HepG2 (cell line): Measurements from ENCODE around the gene EPHA2. TPM values are rescaled to one million over a fixed set of nuclear protein-coding genes. Genes with fewer than 3 reads are reported as not detected.
A peak's percentile ranks its signal among the peaks of the same experiment; 100 is the strongest.

Source experiments
- AHR ChIP-seq: IDR thresholded peaks from 2 replicates; pipeline ENCODE4 v1.6.1; 2018; ENCODE audit warnings: missing genetic modification reagents, missing compliant biosample characterization
- CC2D1A ChIP-seq: sonication (generic); formaldehyde crosslinking; IDR thresholded peaks from 2 replicates; pipeline ENCODE4 v1.8.1; 2023; ENCODE audit warnings: mild to moderate bottlenecking, missing genetic modification reagents
- KDM4B ChIP-seq: sonication (generic); formaldehyde crosslinking; IDR thresholded peaks from 2 replicates; pipeline ENCODE4 v1.4.0; 2020; ENCODE audit warnings: missing genetic modification reagents
- KLF13 ChIP-seq: sonication (generic); formaldehyde crosslinking; IDR thresholded peaks from 2 replicates; pipeline ENCODE4 v1.4.0; 2020; ENCODE audit warnings: mild to moderate bottlenecking, missing genetic modification reagents
- KMT2B ChIP-seq: IDR thresholded peaks from 2 replicates; pipeline ENCODE4 v1.6.1; 2016; ENCODE audit warnings: missing genetic modification reagents, missing compliant biosample characterization
- MYNN ChIP-seq: sonication (generic); formaldehyde crosslinking; IDR thresholded peaks from 2 replicates; pipeline ENCODE4 v1.4.0; 2020; ENCODE audit warnings: mild to moderate bottlenecking, low read depth, missing genetic modification reagents
- NCOA2 ChIP-seq: sonication (generic); formaldehyde crosslinking; IDR thresholded peaks from 2 replicates; pipeline ENCODE4 v1.8.0; 2022; ENCODE audit warnings: inconsistent platforms
- RBM22 ChIP-seq: fragments of 200-400 bp; formaldehyde crosslinking; optimal IDR thresholded peaks from 2 replicates; pipeline ENCODE3; 2017; ENCODE audit warnings: mild to moderate bottlenecking, low read length, moderate library complexity
- SALL2 ChIP-seq: sonication (generic); formaldehyde crosslinking; IDR thresholded peaks from 2 replicates; pipeline ENCODE4 v1.8.1; 2023; ENCODE audit warnings: mild to moderate bottlenecking, missing genetic modification reagents, inconsistent platforms
- TAF15 ChIP-seq: fragments of 200-400 bp; formaldehyde crosslinking; IDR thresholded peaks from one replicate; pipeline ENCODE4 v1.6.1; 2018; ENCODE audit warnings: mild to moderate bottlenecking, low read depth, low read length; ENCODE audit not compliant: poor library complexity, severe bottlenecking
- TGIF2 ChIP-seq: IDR thresholded peaks from 2 replicates; pipeline ENCODE4 v1.6.1; 2016; ENCODE audit warnings: control low read depth, missing compliant biosample characterization
- ZBTB8A ChIP-seq: sonication (generic); formaldehyde crosslinking; IDR thresholded peaks from 2 replicates; pipeline ENCODE4 v1.4.0; 2020; ENCODE audit warnings: mild to moderate bottlenecking, low read depth, missing genetic modification reagents, borderline replicate concordance
- ZKSCAN8 ChIP-seq: IDR thresholded peaks from 2 replicates; pipeline ENCODE4 v1.6.1; 2016; ENCODE audit warnings: borderline replicate concordance, missing genetic modification reagents, missing compliant biosample characterization
- ZNF331 ChIP-seq: sonication (generic); formaldehyde crosslinking; IDR thresholded peaks from 2 replicates; pipeline ENCODE4 v1.4.0; 2020; ENCODE audit warnings: missing genetic modification reagents
- ZNF362 ChIP-seq: sonication (generic); formaldehyde crosslinking; IDR thresholded peaks from 2 replicates; pipeline ENCODE4 v1.4.0; 2020; ENCODE audit warnings: missing genetic modification reagents, mild to moderate bottlenecking, borderline replicate concordance
- ZNF792 ChIP-seq: IDR thresholded peaks from 2 replicates; pipeline ENCODE4 v1.6.1; 2016
- ZNF879 ChIP-seq: sonication (generic); formaldehyde crosslinking; IDR thresholded peaks from 2 replicates; pipeline ENCODE4 v1.8.1; 2023; ENCODE audit warnings: missing genetic modification reagents
- ZUFSP ChIP-seq: sonication (generic); formaldehyde crosslinking; IDR thresholded peaks from 2 replicates; pipeline ENCODE4 v1.9.0; 2021; ENCODE audit warnings: missing genetic modification reagents, mild to moderate bottlenecking, borderline replicate concordance
- polyA plus RNA-seq, 8 experiments: library from polyadenylated mRNA; depleted of rRNA in 3 of 8; stranded (reverse) in 7 of 8; unstranded in 1 of 8; fragments of >200 nt; fragmentation: Illumina TruSeq in 4 of 8; extraction: Trizol in 4 of 8; gene quantifications; 2 replicates each; pipeline versions ENCODE4 v1.2.1 to v1.2.3, GENCODE V29; 2011 to 2016; ENCODE audit warnings: low read depth in 4 of 8, missing spikeins in 1 of 8, mixed read lengths in 1 of 8; ENCODE audit not compliant: insufficient read depth in 1 of 8
- total RNA-seq, 5 experiments: library from RNA; depleted of rRNA; stranded (reverse); fragments of >200 nt; fragmentation: Illumina TruSeq; extraction: Trizol; gene quantifications; 2 replicates each; pipeline ENCODE4 v1.2.3, GENCODE V29; 2016; ENCODE audit warnings: low read depth in 1 of 5
- TF ChIP-seq, protein P1 (sequence below): sonication (generic); formaldehyde crosslinking; IDR thresholded peaks from 2 replicates; pipeline ENCODE4 v1.4.0; 2020; ENCODE audit warnings: missing genetic modification reagents
- TF ChIP-seq, protein P2 (sequence below): IDR thresholded peaks from 2 replicates; pipeline ENCODE4 v1.6.1; 2016; ENCODE audit warnings: low read depth, borderline replicate concordance
- TF ChIP-seq, protein P3 (sequence below): sonication (generic); formaldehyde crosslinking; IDR thresholded peaks from 2 replicates; pipeline ENCODE4 v1.5.1; 2020; ENCODE audit warnings: mild to moderate bottlenecking, missing genetic modification reagents

EPHA2 gene
- total and polyA plus RNA-seq, 2 of the 13 experiments (the other 11 are each of a cell fraction or from before 2014, with no cell fraction given): 33.6 to 53.6 TPM

DNA sequence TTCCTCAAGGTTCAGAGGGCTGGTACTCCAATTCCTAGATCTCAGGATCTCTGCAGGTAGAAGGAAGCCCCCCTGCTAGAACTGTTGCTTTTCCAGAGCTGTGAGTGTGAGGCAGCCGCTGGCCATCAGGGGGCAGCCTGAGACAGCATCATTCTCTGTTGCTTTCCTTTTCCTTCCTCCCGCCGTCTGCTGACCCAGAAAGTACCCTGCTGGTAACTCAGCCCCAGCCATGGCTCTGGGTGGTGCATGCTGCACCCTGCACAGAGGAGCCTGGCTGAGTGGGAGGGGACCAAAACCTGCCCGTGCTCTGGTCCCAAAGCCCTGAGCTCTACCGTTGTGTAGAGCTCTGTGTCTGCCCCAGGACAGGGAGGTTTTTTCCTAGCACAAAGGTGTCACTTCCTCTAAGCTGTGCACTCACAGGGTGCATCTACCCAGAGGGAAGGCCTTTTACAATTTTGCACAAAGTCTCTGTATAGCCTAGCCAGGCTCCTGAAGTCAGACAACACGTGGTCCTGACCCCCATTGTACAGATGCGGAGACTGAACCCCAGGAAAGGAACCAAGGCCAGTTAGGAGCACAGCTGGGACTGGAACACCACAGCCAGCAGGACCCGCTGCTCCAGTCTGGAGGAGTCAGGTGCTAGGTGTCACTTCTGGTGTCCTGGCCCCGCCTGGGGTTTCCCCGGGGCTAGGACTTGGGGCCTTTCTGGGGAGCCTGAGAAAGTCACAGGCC lies 76.8 kb downstream of the EPHA2 start (continued):
- TF ChIP-seq SALL2 (CRISPR knock-in tag) (no peak), ZNF331 (CRISPR knock-in tag) (peak; percentile 37; the same call in 1 of the 2 replicates), CC2D1A (CRISPR knock-in tag) (no peak), ZKSCAN8 (CRISPR knock-in tag) (no peak), TGIF2 (peak; percentile 61; the same call in 1 of the 2 replicates), NCOA2 (CRISPR knock-in tag) (no peak), ZNF362 (CRISPR knock-in tag) (peak; percentile 38; the same call in 1 of the 2 replicates), ZBTB8A (CRISPR knock-in tag) (no peak), AHR (CRISPR knock-in tag) (0 out of 2 replicates have a peak, but pooled peaks have one; percentile 50), KDM4B (no peak), KMT2B (CRISPR knock-in tag) (0 out of 2 replicates have a peak, but pooled peaks have one; percentile 31), ZUFSP (CRISPR knock-in tag) (no peak), ZNF879 (CRISPR knock-in tag) (no peak), ZNF792 (CRISPR knock-in tag) (peak; percentile 17; the same call in 1 of the 2 replicates), KLF13 (CRISPR knock-in tag) (no peak), RBM22 (no peak), TAF15 (no peak), MYNN (CRISPR knock-in tag) (peak; percentile 74; the same call in 1 of the 2 replicates)
- TF ChIP-seq, protein P1, sequence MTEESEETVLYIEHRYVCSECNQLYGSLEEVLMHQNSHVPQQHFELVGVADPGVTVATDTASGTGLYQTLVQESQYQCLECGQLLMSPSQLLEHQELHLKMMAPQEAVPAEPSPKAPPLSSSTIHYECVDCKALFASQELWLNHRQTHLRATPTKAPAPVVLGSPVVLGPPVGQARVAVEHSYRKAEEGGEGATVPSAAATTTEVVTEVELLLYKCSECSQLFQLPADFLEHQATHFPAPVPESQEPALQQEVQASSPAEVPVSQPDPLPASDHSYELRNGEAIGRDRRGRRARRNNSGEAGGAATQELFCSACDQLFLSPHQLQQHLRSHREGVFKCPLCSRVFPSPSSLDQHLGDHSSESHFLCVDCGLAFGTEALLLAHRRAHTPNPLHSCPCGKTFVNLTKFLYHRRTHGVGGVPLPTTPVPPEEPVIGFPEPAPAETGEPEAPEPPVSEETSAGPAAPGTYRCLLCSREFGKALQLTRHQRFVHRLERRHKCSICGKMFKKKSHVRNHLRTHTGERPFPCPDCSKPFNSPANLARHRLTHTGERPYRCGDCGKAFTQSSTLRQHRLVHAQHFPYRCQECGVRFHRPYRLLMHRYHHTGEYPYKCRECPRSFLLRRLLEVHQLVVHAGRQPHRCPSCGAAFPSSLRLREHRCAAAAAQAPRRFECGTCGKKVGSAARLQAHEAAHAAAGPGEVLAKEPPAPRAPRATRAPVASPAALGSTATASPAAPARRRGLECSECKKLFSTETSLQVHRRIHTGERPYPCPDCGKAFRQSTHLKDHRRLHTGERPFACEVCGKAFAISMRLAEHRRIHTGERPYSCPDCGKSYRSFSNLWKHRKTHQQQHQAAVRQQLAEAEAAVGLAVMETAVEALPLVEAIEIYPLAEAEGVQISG (CRISPR knock-in tag): peak; percentile 17; the same call in 1 of the 2 replicates
- TF ChIP-seq, protein P2, sequence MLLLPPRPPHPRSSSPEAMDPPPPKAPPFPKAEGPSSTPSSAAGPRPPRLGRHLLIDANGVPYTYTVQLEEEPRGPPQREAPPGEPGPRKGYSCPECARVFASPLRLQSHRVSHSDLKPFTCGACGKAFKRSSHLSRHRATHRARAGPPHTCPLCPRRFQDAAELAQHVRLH: 0 out of 2 replicates have a peak, but pooled peaks have one; percentile 47
- TF ChIP-seq, protein P3, sequence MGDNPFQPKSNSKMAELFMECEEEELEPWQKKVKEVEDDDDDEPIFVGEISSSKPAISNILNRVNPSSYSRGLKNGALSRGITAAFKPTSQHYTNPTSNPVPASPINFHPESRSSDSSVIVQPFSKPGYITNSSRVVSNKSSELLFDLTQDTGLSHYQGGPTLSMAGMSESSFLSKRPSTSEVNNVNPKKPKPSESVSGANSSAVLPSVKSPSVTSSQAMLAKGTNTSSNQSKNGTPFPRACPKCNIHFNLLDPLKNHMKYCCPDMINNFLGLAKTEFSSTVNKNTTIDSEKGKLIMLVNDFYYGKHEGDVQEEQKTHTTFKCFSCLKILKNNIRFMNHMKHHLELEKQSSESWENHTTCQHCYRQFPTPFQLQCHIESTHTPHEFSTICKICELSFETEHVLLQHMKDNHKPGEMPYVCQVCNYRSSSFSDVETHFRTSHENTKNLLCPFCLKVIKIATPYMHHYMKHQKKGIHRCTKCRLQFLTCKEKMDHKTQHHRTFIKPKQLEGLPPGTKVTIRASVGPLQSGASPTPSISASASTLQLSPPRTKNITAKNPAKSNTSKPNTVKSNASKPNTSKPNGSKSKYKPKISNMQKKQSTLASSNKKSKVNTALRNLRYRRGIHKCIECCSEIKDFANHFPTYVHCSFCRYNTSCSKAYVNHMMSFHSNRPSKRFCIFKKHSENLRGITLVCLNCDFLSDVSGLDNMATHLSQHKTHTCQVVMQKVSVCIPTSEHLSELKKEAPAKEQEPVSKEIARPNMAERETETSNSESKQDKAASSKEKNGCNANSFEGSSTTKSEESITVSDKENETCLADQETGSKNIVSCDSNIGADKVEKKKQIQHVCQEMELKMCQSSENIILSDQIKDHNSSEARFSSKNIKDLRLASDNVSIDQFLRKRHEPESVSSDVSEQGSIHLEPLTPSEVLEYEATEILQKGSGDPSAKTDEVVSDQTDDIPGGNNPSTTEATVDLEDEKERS: peak; percentile 34; the same call in 1 of the 2 replicates
